Loucy (cell line): Measurements from ENCODE around the gene PGAM1.

Source experiments
- CTCF ChIP-seq: fragments of 200-600 bp; sonication (generic); conservative IDR thresholded peaks from 2 replicates; pipeline ENCODE4 v1.5.1; 2014; ENCODE audit warnings: mild to moderate bottlenecking, antibody characterized with exemption, low read length
- EZH2phosphoT487 ChIP-seq: fragments of 200-600 bp; IDR thresholded peaks from 2 replicates; pipeline ENCODE4 v1.6.1; 2018; ENCODE audit warnings: antibody characterized with exemption, mild to moderate bottlenecking, moderate library complexity, borderline replicate concordance

DNA sequence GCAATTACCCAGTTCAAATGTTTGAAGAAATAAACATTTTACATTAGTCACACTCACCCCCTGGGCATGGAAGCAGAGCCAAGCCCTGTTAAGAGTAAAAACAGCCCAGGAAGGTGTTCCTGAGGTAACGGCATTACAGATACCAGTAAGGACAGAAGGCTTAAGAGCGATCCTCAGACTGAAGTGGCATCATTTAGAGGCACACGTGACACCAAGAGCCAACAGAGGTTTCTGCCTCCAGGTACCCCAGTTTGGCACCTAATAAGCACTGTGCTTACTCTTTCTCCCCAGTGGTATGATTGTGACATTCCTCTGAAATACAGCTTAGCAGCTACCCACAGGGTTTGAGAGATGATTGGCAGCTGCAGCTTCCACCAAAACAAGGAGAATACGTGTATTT is 55.1 kb downstream of the PGAM1 start:
- TF ChIP-seq CTCF (no peak), EZH2phosphoT487 (no peak)
